Parathyroid adenoma (tissue), 2 donors: ENCODE data around the gene RAF1.

Source experiments
- H2AFZ ChIP-seq: fragments of 300-600 bp; sonication (generic); one replicate; pipeline ENCODE4 v1.7.0; 2017; ENCODE audit warnings: antibody characterized with exemption, mild to moderate bottlenecking
- H3K27ac ChIP-seq: fragments of 300-600 bp; sonication (generic); one replicate; pipeline ENCODE4 v1.7.0; 2017
- H3K27me3 ChIP-seq: fragments of 300-600 bp; sonication (generic); one replicate; pipeline ENCODE4 v1.7.0; 2017; ENCODE audit warnings: low read length; ENCODE audit not compliant: control insufficient read depth, insufficient read depth
- H3K36me3 ChIP-seq: fragments of 300-600 bp; sonication (generic); one replicate; pipeline ENCODE4 v1.7.0; 2017; ENCODE audit warnings: low read length; ENCODE audit not compliant: control insufficient read depth, insufficient read depth
- H3K4me1 ChIP-seq: fragments of 300-600 bp; sonication (generic); one replicate; pipeline ENCODE4 v1.7.0; 2017; ENCODE audit warnings: control low read depth
- H3K4me2 ChIP-seq: fragments of 300-600 bp; sonication (generic); one replicate; pipeline ENCODE4 v1.7.0; 2017; ENCODE audit warnings: low read length
- H3K4me3 ChIP-seq: fragments of 300-600 bp; sonication (generic); one replicate; pipeline ENCODE4 v1.7.0; 2017; ENCODE audit warnings: low read depth, low read length
- H3K79me2 ChIP-seq: fragments of 300-600 bp; sonication (generic); one replicate; pipeline ENCODE4 v1.7.0; 2017; ENCODE audit warnings: control low read depth
- H3K9ac ChIP-seq: fragments of 300-600 bp; sonication (generic); one replicate; pipeline ENCODE4 v1.7.0; 2017; ENCODE audit warnings: mild to moderate bottlenecking
- H3K9me3 ChIP-seq: fragments of 300-600 bp; sonication (generic); one replicate; pipeline ENCODE4 v1.7.0; 2017; ENCODE audit warnings: low read length; ENCODE audit not compliant: control insufficient read depth
- CTCF ChIP-seq: fragments of 300-600 bp; sonication (generic); IDR thresholded peaks from one replicate; pipeline ENCODE4 v1.7.0; 2017; ENCODE audit warnings: antibody characterized with exemption, mild to moderate bottlenecking
- donor health status: primary hyperparathyroidism.

RAF1 gene

GRCh38 chr3:12568747-12569146 is 95.2 kb downstream of the RAF1 start:
- no peak for TF ChIP-seq CTCF
- H3K9ac ChIP-seq, result no peak overlapping the region
- H3K27ac ChIP-seq, result no peak overlapping the region
- no peak overlapping the region for H3K4me3 ChIP-seq
- no peaks in the 10 kb centered on the region for H3K9me3 ChIP-seq
- no peaks in the 10 kb centered on the region for H3K4me1 ChIP-seq
- H3K36me3 ChIP-seq, result no peaks in the 10 kb centered on the region
- H2AFZ ChIP-seq, result no peak overlapping the region
- H3K79me2 ChIP-seq, result peaks cover 36% of the 10 kb centered on the region
- no peak overlapping the region for H3K4me2 ChIP-seq
- H3K27me3 ChIP-seq, result no peaks in the 10 kb centered on the region

- Histone ChIP-seq H3K4me1 (no peaks in the 10 kb centered on the region), H3K4me2 (no peak overlapping the region), H3K79me2 (peaks cover 37% of the 10 kb centered on the region), H3K27me3 (no peaks in the 10 kb centered on the region), H2AFZ (no peak overlapping the region), H3K27ac (no peak overlapping the region), H3K4me3 (no peak overlapping the region), H3K36me3 (no peaks in the 10 kb centered on the region), H3K9me3 (no peaks in the 10 kb centered on the region), H3K9ac (no peak overlapping the region)
- no peak for TF ChIP-seq CTCF
Measured at GRCh38 chr3:12566976-12567375, 96.9 kb downstream of the RAF1 start.

- H3K9ac ChIP-seq, result no peak overlapping the region
- no peaks in the 10 kb centered on the region for H3K27me3 ChIP-seq
- no peak overlapping the region for H2AFZ ChIP-seq
- no peaks in the 10 kb centered on the region for H3K9me3 ChIP-seq
- no peak overlapping the region for H3K4me3 ChIP-seq
- no peaks in the 10 kb centered on the region for H3K36me3 ChIP-seq
- peaks cover 62% of the 10 kb centered on the region for H3K79me2 ChIP-seq
- TF ChIP-seq CTCF, result no peak
- H3K4me2 ChIP-seq, result no peak overlapping the region
- peaks cover 7% of the 10 kb centered on the region for H3K4me1 ChIP-seq
- H3K27ac ChIP-seq, result no peak overlapping the region
Measured at GRCh38 chr3:12562451-12562850, 101.5 kb downstream of the RAF1 start.

GRCh38 chr3:12561397-12561796 is 102.5 kb downstream of the RAF1 start:
- H3K9ac ChIP-seq, result no peak overlapping the region
- TF ChIP-seq CTCF, result no peak
- no peak overlapping the region for H3K27ac ChIP-seq
- H3K79me2 ChIP-seq, result peaks cover 52% of the 10 kb centered on the region
- no peak overlapping the region for H3K4me2 ChIP-seq
- no peaks in the 10 kb centered on the region for H3K36me3 ChIP-seq
- H3K4me1 ChIP-seq, result peaks cover 7% of the 10 kb centered on the region
- H3K4me3 ChIP-seq, result no peak overlapping the region
- no peaks in the 10 kb centered on the region for H3K9me3 ChIP-seq
- H3K27me3 ChIP-seq, result no peaks in the 10 kb centered on the region
- no peak overlapping the region for H2AFZ ChIP-seq

- no peak for TF ChIP-seq CTCF
- Histone ChIP-seq H3K9ac (no peak overlapping the region), H3K79me2 (peaks cover 45% of the 10 kb centered on the region), H3K27ac (no peak overlapping the region), H3K4me2 (no peak overlapping the region), H3K36me3 (no peaks in the 10 kb centered on the region), H3K27me3 (no peaks in the 10 kb centered on the region), H3K4me1 (peaks cover 7% of the 10 kb centered on the region), H3K4me3 (no peak overlapping the region), H3K9me3 (no peaks in the 10 kb centered on the region), H2AFZ (no peak overlapping the region)
Measured at GRCh38 chr3:12560505-12561190, 103.3 kb downstream of the RAF1 start.
